ENCODE measurements around the gene RPL10A.
"Not testable (repeated sequence)": the region's sequence is repeated elsewhere in the genome, so short reads cannot be mapped to it uniquely, and the experiment has no call there.

The RPL10A gene

DNA sequence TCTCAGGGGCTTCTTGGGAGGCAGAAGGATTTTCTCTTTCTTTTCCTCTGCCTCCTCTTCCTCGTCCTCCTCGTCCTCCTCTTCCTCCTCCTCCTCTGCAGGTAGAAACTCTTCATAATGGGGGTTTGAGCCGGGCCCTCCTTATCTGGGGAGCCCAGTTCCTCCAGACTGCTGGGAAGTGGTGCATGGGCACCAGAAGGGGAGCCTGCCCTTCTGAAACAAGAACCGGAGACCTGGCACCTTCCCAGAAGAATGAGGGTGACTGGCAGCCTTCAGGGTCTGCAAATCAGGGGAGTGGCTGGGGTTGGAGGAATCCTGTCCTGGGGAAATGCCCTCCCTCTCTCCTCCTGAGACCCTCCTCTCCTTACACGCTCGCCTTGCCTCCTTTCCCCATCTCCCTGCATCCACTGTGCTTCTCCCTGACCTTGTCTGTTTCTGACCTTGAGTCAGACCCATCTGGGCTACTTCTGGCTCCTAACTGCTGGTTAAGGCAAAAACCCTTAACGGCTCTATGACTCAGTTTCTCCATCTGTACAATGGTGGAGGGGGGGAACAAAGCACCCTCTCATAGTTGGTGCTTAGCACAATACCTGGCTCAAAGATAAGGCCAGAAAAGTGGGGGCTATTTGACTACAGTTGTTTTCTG, 42.8 kb downstream of the RPL10A start:
- no peak for DNase-seq (ENCODE audit: low read depth in 3 of 3)

DNA sequence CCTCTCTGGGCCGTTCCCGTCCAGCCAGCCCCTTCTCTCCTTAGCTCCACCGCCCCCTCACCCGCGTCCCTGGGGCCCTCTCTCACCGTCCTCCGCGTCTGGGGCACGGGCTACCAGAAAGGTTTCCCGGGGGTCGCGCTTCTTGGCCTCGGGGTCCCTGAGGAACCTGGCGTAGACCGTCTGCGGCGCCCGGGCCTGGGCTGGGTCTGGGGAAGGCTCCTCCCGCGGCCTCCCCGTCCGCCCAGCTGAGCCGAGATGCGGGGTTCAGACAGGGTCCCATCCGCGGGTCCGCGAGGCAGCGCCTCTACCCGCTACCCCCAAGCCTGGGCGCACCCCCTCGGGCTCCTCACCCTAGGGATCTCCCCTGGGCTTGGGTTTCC, 43.4 kb downstream of the RPL10A start:
- no peak for DNase-seq (ENCODE audit: low read depth in 3 of 3)

DNA sequence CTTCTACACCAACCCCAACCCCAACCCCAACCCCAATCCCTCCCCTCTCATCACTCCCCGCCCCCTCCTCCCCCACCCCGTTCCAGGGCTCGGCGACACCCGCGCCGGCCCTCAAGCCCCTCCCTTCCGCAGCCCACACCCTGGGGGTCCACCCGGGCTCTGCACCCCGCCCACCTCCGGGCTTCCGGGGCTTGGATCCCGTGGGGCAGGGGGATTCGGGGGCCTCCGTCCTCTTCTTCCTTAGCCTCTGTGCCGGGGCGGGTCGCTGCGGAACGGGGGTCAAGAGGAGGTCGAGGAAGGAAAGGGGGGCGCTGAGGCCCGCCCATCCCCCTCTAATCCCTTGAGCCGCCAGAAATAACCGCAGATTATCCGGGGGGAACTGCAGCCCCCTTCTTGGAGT, 43.8 kb downstream of the RPL10A start:
- no peak for DNase-seq (ENCODE audit: low read depth in 3 of 3)

DNA sequence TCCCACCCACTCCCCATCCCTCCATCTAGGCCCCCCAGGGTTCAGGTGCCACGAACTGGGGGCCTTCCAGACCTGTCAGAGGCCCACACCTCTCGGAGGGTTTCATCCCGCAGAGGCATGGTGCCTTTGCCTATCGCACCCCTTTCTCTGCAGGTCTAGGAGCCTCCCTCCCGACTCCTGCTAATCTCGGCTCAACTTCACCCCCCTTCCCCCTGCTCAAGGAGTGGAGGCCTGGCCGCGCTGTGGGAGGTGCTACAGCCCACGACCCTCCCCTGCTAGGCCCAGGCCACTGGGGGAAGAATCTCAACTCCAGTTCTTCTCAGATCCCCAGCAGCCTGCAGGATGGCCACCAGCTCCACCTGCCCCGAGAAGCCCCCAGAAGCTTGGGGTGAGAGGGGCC, 44.5 kb downstream of the RPL10A start, which contains the start of gene TULP1:
Gene TULP1 (minus strand): TSS at position 157 of the 400 bp plus-strand sequence. CDS start 38 bp downstream, at position 119.
- no peak for DNase-seq (ENCODE audit: low read depth in 3 of 3)

DNA sequence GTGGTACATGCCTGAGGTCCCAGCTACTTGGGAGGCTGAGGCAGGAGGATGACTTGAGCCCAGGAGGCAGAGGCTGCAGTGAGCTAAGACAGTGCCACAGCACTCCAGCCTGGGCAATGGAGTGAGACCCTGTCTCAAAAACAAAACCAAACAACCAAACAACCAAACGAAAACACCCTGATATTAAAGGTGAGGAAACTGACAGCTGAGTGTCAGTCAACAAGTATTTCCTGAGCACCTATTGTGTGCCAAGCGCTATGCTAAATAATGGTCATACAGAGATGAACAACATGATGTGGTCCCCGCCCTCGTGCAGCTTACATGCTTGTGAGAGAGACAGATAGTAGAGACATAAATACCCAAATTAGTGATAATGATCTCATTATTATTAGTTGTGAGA, 46.4 kb downstream of the RPL10A start:
- DNase-seq (ENCODE audit: low read depth in 3 of 3), result no peak

DNA sequence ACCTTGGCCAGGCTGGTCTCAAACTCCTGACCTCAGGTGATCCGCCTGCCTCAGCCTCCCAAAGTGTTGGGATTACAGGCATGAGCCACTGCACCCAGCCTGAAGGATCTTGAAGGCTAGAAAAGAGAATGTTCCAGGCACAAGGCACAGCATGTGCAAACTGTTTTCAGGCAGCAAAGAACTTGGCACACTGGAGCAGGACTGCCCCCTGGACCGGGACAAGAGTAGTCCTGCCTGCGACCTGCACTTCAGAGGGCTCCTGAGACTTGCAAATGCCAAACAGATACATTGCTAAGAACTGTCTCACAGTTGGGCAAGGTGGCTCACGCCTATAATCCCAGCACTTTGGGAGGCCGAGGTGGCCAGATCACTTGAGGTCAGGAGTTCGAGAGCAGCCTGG, 47.7 kb downstream of the RPL10A start:
- not testable (repeated sequence) for DNase-seq (ENCODE audit: low read depth in 3 of 3)

DNA sequence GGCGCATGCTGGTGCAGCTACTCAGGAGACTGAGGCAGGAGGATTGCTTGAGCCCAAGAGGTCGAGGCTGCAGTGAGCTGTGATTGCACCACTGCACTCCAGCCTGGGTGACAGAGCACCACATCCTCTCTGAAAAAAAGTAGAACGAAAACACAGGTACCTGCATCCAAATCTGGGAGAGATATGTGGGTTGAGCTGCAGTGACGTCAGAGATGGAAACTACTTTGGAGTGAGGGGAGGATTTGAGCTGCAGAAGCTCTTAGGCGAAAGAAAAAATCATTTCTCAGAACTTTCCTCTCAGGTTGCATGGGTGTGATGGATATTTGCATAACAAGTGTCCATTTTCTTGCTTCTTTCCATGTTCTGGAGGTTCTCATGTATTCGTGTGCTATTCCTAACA, 48.5 kb downstream of the RPL10A start:
- DNase-seq (ENCODE audit: low read depth in 3 of 3), result no peak

GRCh38 chr6:35517978-35518377, 49.8 kb downstream of the RPL10A start:
- not testable (repeated sequence) for DNase-seq (ENCODE audit: low read depth in 3 of 3)

GRCh38 chr6:35518566-35519312, 50.5 kb downstream of the RPL10A start:
- no peak for DNase-seq (ENCODE audit: low read depth in 3 of 3)

- no peak for DNase-seq (ENCODE audit: low read depth in 3 of 3)
These were observed 51.3 kb downstream of the RPL10A start for GRCh38 chr6:35519313-35520015.
